ENCODE results near the gene LEP.

The LEP gene

GRCh38 chr7:128266883-128267594 is 26.0 kb downstream of the LEP start:
- TF ChIP-seq CTCF (IDR thresholded peaks at IDR 0.05; ENCODE audit: control extremely low read depth, extremely low read depth, low read depth, missing control alignments) = no peak
- POLR2A ChIA-PET = no interaction called here
- DNase-seq (ENCODE audit: extremely low spot score) = no peak
- CTCF ChIA-PET = interaction anchor here (0.7 to 1.6 kb wide), 3 partner anchors 10 to 131 kb away, joined by 3 read pairs; no protein-coding TSS in a partner anchor

GRCh38 chr7:128267595-128267924 is 26.5 kb downstream of the LEP start:
- CTCF ChIA-PET = interaction anchor here (1.1 to 1.6 kb wide), 2 partner anchors 10 to 131 kb away, joined by 3 read pairs; no protein-coding TSS in a partner anchor
- TF ChIP-seq CTCF (IDR thresholded peaks at IDR 0.05; ENCODE audit: control extremely low read depth, extremely low read depth, low read depth, missing control alignments) = no peak
- DNase-seq (ENCODE audit: extremely low spot score) = no peak
- POLR2A ChIA-PET = interaction anchor here (0.5 kb wide), 1 partner anchor 15 kb away, joined by 3 read pairs; no protein-coding TSS in a partner anchor

- no peak for DNase-seq (ENCODE audit: extremely low spot score)
- POLR2A ChIA-PET = interaction anchor here (0.5 kb wide), 1 partner anchor 14 kb away, joined by 3 read pairs; no protein-coding TSS in a partner anchor
- no peak for TF ChIP-seq CTCF (IDR thresholded peaks at IDR 0.05; ENCODE audit: control extremely low read depth, extremely low read depth, low read depth, missing control alignments)
- CTCF ChIA-PET = interaction anchor here (1.6 kb wide), 1 partner anchor 9 kb away, joined by 3 read pairs; no protein-coding TSS in a partner anchor
Observed at GRCh38 chr7:128268233-128268632, 27.2 kb downstream of the LEP start.

- ChIA-PET CTCF (no interaction called here), POLR2A (no interaction called here)
- no peak for TF ChIP-seq CTCF (IDR thresholded peaks at IDR 0.05; ENCODE audit: control extremely low read depth, extremely low read depth, low read depth, missing control alignments)
- no peak for DNase-seq (ENCODE audit: extremely low spot score)
Observed at GRCh38 chr7:128270826-128271272, 29.8 kb downstream of the LEP start.

- no peak for DNase-seq (ENCODE audit: extremely low spot score)
- POLR2A ChIA-PET = no interaction called here
- no peak for TF ChIP-seq CTCF (IDR thresholded peaks at IDR 0.05; ENCODE audit: control extremely low read depth, extremely low read depth, low read depth, missing control alignments)
- CTCF ChIA-PET = no interaction called here
Observed at GRCh38 chr7:128271471-128271941, 30.4 kb downstream of the LEP start.

- ChIA-PET POLR2A (no interaction called here), CTCF (no interaction called here)
- DNase-seq (ENCODE audit: extremely low spot score) = no peak
- no peak for TF ChIP-seq CTCF (IDR thresholded peaks at IDR 0.05; ENCODE audit: control extremely low read depth, extremely low read depth, low read depth, missing control alignments)
Observed at GRCh38 chr7:128271942-128272481, 30.9 kb downstream of the LEP start.

Data from GM10248 (cell line).